ENCODE measurements around the gene PLEKHH2.

Gene PLEKHH2

GRCh38 chr2:43642363-43642762, 5.3 kb downstream of the PLEKHH2 start:
- DNase-seq: no peak
- Histone ChIP-seq H4K91ac (ENCODE audit: low read depth, low read length) (no peak overlapping the region), H3K4me3 (ENCODE audit: low read depth, low read length) (no peak overlapping the region), H3K27ac (ENCODE audit: low read depth, low read length) (no peak overlapping the region), H3K4ac (ENCODE audit: low read depth, low read length) (no peak overlapping the region), H3K4me2 (ENCODE audit: low read length) (no peak overlapping the region), H2AK5ac (ENCODE audit: low read length) (no peak overlapping the region), H3K36me3 (ENCODE audit: control insufficient read depth in 1 of 2, insufficient read depth in 2 of 2, low read length in 2 of 2) (no peaks in the 10 kb centered on the region), H3K18ac (ENCODE audit: low read length) (no peak overlapping the region), H3K9me3 (ENCODE audit: insufficient read depth, low read depth, low read length) (no peaks in the 10 kb centered on the region), H2AFZ (ENCODE audit: insufficient read depth, low read length, poor library complexity) (no peak overlapping the region), H4K12ac (ENCODE audit: low read depth, low read length) (no peak overlapping the region), H2BK5ac (ENCODE audit: low read depth, low read length, poor library complexity) (no peak overlapping the region), H2BK120ac (ENCODE audit: insufficient read depth, low read length, poor library complexity) (no peak overlapping the region), H3K79me1 (ENCODE audit: low read length) (no peaks in the 10 kb centered on the region), H2BK12ac (ENCODE audit: low read length) (no peak overlapping the region), H3K27me3 (ENCODE audit: insufficient read depth, low read length) (no peaks in the 10 kb centered on the region), H3K9ac (ENCODE audit: low read length) (no peak overlapping the region), H3K79me2 (ENCODE audit: control insufficient read depth, insufficient read depth, low read length, poor library complexity) (no peaks in the 10 kb centered on the region), H3K4me1 (ENCODE audit: control insufficient read depth in 1 of 2, insufficient read depth in 2 of 2, low read length in 2 of 2) (peaks cover 0 to 2% of the 10 kb centered on the region in 2 experiments), H3K23ac (ENCODE audit: low read length) (no peak overlapping the region), H3K14ac (ENCODE audit: low read length) (no peak overlapping the region), H4K8ac (ENCODE audit: low read depth, low read length) (no peak overlapping the region)
- no CpG with 5 or more reads among the region's 2 CpGs for WGBS (ENCODE audit: extremely low coverage, insufficient coverage, insufficient read length)

- no peaks in the 10 kb centered on the region for H3K9me3 ChIP-seq (ENCODE audit: insufficient read depth, low read depth, low read length)
- H4K91ac ChIP-seq (ENCODE audit: low read depth, low read length): no peak overlapping the region
- no peak overlapping the region for H4K8ac ChIP-seq (ENCODE audit: low read depth, low read length)
- no peak overlapping the region for H3K27ac ChIP-seq (ENCODE audit: low read depth, low read length)
- H2BK120ac ChIP-seq (ENCODE audit: insufficient read depth, low read length, poor library complexity): no peak overlapping the region
- no peaks in the 10 kb centered on the region for H3K27me3 ChIP-seq (ENCODE audit: insufficient read depth, low read length)
- no peak overlapping the region for H3K4ac ChIP-seq (ENCODE audit: low read depth, low read length)
- no peak overlapping the region for H2BK12ac ChIP-seq (ENCODE audit: low read length)
- no peaks in the 10 kb centered on the region for H3K36me3 ChIP-seq (ENCODE audit: control insufficient read depth in 1 of 2, insufficient read depth in 2 of 2, low read length in 2 of 2)
- no peak overlapping the region for H3K4me3 ChIP-seq (ENCODE audit: low read depth, low read length)
- H2BK5ac ChIP-seq (ENCODE audit: low read depth, low read length, poor library complexity): no peak overlapping the region
- no peak overlapping the region for H4K12ac ChIP-seq (ENCODE audit: low read depth, low read length)
- no peak overlapping the region for H3K23ac ChIP-seq (ENCODE audit: low read length)
- H2AK5ac ChIP-seq (ENCODE audit: low read length): no peak overlapping the region
- no peak overlapping the region for H3K14ac ChIP-seq (ENCODE audit: low read length)
- H3K18ac ChIP-seq (ENCODE audit: low read length): no peak overlapping the region
- H3K4me2 ChIP-seq (ENCODE audit: low read length): no peak overlapping the region
- no peaks in the 10 kb centered on the region for H3K79me1 ChIP-seq (ENCODE audit: low read length)
- DNase-seq: no peak
- H3K9ac ChIP-seq (ENCODE audit: low read length): no peak overlapping the region
- no peak overlapping the region for H2AFZ ChIP-seq (ENCODE audit: insufficient read depth, low read length, poor library complexity)
- H3K79me2 ChIP-seq (ENCODE audit: control insufficient read depth, insufficient read depth, low read length, poor library complexity): no peaks in the 10 kb centered on the region
- no CpG with 5 or more reads among the region's 1 CpG for WGBS (ENCODE audit: extremely low coverage, insufficient coverage, insufficient read length)
- H3K4me1 ChIP-seq (ENCODE audit: control insufficient read depth in 1 of 2, insufficient read depth in 2 of 2, low read length in 2 of 2): no peaks in the 10 kb centered on the region
Observed at GRCh38 chr2:43643680-43644079, 6.6 kb downstream of the PLEKHH2 start.

- Histone ChIP-seq H2AFZ (ENCODE audit: insufficient read depth, low read length, poor library complexity) (no peak overlapping the region), H3K9ac (ENCODE audit: low read length) (no peak overlapping the region), H3K23ac (ENCODE audit: low read length) (no peak overlapping the region), H4K91ac (ENCODE audit: low read depth, low read length) (no peak overlapping the region), H3K18ac (ENCODE audit: low read length) (no peak overlapping the region), H3K9me3 (ENCODE audit: insufficient read depth, low read depth, low read length) (no peaks in the 10 kb centered on the region), H2BK5ac (ENCODE audit: low read depth, low read length, poor library complexity) (no peak overlapping the region), H3K36me3 (ENCODE audit: control insufficient read depth in 1 of 2, insufficient read depth in 2 of 2, low read length in 2 of 2) (no peaks in the 10 kb centered on the region), H3K79me1 (ENCODE audit: low read length) (no peaks in the 10 kb centered on the region), H4K8ac (ENCODE audit: low read depth, low read length) (no peak overlapping the region), H4K12ac (ENCODE audit: low read depth, low read length) (no peak overlapping the region), H3K4me2 (ENCODE audit: low read length) (no peak overlapping the region), H3K27me3 (ENCODE audit: insufficient read depth, low read length) (no peaks in the 10 kb centered on the region), H2BK12ac (ENCODE audit: low read length) (no peak overlapping the region), H3K4me3 (ENCODE audit: low read depth, low read length) (no peak overlapping the region), H3K27ac (ENCODE audit: low read depth, low read length) (no peak overlapping the region), H2BK120ac (ENCODE audit: insufficient read depth, low read length, poor library complexity) (no peak overlapping the region), H3K4me1 (ENCODE audit: control insufficient read depth in 1 of 2, insufficient read depth in 2 of 2, low read length in 2 of 2) (peaks cover 0 to 2% of the 10 kb centered on the region in 2 experiments), H3K14ac (ENCODE audit: low read length) (no peak overlapping the region), H3K4ac (ENCODE audit: low read depth, low read length) (no peak overlapping the region), H2AK5ac (ENCODE audit: low read length) (no peak overlapping the region), H3K79me2 (ENCODE audit: control insufficient read depth, insufficient read depth, low read length, poor library complexity) (no peaks in the 10 kb centered on the region)
- DNase-seq: peak in 1 of 2 donors; percentile 36
- no CpG with 5 or more reads among the region's 3 CpGs for WGBS (ENCODE audit: extremely low coverage, insufficient coverage, insufficient read length)
Observed at GRCh38 chr2:43648994-43649701, 12.1 kb downstream of the PLEKHH2 start.

DNA sequence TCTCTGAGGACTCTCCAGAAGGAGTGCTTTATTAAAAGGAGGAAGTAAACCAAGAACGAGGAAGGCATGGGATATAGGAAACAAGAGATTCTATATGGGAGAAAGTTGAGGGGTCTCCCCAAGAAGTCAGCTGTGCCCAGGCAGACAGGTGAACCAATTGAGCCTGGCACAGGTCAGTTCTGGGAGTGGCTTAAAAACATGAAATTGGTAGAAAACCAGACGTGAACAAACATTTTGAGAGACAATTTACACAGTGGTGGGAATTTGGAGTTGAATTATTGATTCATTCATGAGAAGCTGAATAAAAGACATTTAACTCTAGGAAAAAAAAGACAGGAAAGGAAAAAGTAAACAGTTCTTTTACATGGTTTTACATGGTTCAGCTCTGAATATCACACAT, 16.4 kb downstream of the PLEKHH2 start:
- Histone ChIP-seq H2BK12ac (ENCODE audit: low read length) (no peak overlapping the region), H3K4me1 (ENCODE audit: control insufficient read depth in 1 of 2, insufficient read depth in 2 of 2, low read length in 2 of 2) (peaks cover 0 to 2% of the 10 kb centered on the region in 2 experiments), H3K9ac (ENCODE audit: low read length) (no peak overlapping the region), H3K4ac (ENCODE audit: low read depth, low read length) (no peak overlapping the region), H3K23ac (ENCODE audit: low read length) (no peak overlapping the region), H3K79me2 (ENCODE audit: control insufficient read depth, insufficient read depth, low read length, poor library complexity) (no peaks in the 10 kb centered on the region), H4K8ac (ENCODE audit: low read depth, low read length) (no peak overlapping the region), H2AFZ (ENCODE audit: insufficient read depth, low read length, poor library complexity) (no peak overlapping the region), H3K36me3 (ENCODE audit: control insufficient read depth in 1 of 2, insufficient read depth in 2 of 2, low read length in 2 of 2) (no peaks in the 10 kb centered on the region), H4K12ac (ENCODE audit: low read depth, low read length) (no peak overlapping the region), H3K79me1 (ENCODE audit: low read length) (no peaks in the 10 kb centered on the region), H2AK5ac (ENCODE audit: low read length) (no peak overlapping the region), H3K14ac (ENCODE audit: low read length) (no peak overlapping the region), H4K91ac (ENCODE audit: low read depth, low read length) (no peak overlapping the region), H3K27ac (ENCODE audit: low read depth, low read length) (no peak overlapping the region), H2BK120ac (ENCODE audit: insufficient read depth, low read length, poor library complexity) (no peak overlapping the region), H2BK5ac (ENCODE audit: low read depth, low read length, poor library complexity) (no peak overlapping the region), H3K4me3 (ENCODE audit: low read depth, low read length) (no peak overlapping the region), H3K4me2 (ENCODE audit: low read length) (no peak overlapping the region), H3K18ac (ENCODE audit: low read length) (no peak overlapping the region), H3K9me3 (ENCODE audit: insufficient read depth, low read depth, low read length) (no peaks in the 10 kb centered on the region), H3K27me3 (ENCODE audit: insufficient read depth, low read length) (no peaks in the 10 kb centered on the region)
- no peak for DNase-seq
- no CpG with 5 or more reads among the region's 2 CpGs for WGBS (ENCODE audit: extremely low coverage, insufficient coverage, insufficient read length)

Data from trophoblast cell (in vitro differentiated cells and primary cell).